HUES64 (cell line): ENCODE measurements around the gene ZNF415.
"Not testable (repeated sequence)": the region's sequence is repeated elsewhere in the genome, so short reads cannot be mapped to it uniquely, and the experiment has no call there.

Experiments
- H3K27ac ChIP-seq: 2 replicates; pipeline ENCODE4 v1.7.0; 2013; ENCODE audit warnings: low read depth, low read length, inconsistent platforms
- H3K27me3 ChIP-seq: 2 replicates; pipeline ENCODE4 v1.6.1; 2013; ENCODE audit warnings: mild to moderate bottlenecking, low read length; ENCODE audit not compliant: insufficient read depth
- H3K36me3 ChIP-seq: 2 replicates; pipeline ENCODE4 v1.6.1; 2013; ENCODE audit warnings: mild to moderate bottlenecking, low read length; ENCODE audit not compliant: insufficient read depth
- H3K4me1 ChIP-seq: 2 replicates; pipeline ENCODE4 v1.6.1; 2013; ENCODE audit warnings: mild to moderate bottlenecking, low read length, moderate library complexity; ENCODE audit not compliant: insufficient read depth
- H3K4me3 ChIP-seq: 2 replicates; pipeline ENCODE4 v1.5.1; 2013; ENCODE audit warnings: mild to moderate bottlenecking, low read length, moderate library complexity
- H3K9ac ChIP-seq: 2 replicates; pipeline ENCODE4 v1.6.1; 2013; ENCODE audit warnings: mild to moderate bottlenecking, low read depth, low read length
- H3K9me3 ChIP-seq: 2 replicates; pipeline ENCODE4 v1.6.1; 2013; ENCODE audit warnings: low read depth, low read length; ENCODE audit not compliant: insufficient read depth
- WGBS: fragments of 150-250, 120-280 bp; methylation state at CpG from one replicate; pipeline ENCODE4 v1.1.7; 2013; ENCODE audit warnings: missing lambda C conversion rate; 5-methylcytosine and 5-hydroxymethylcytosine counted together

The ZNF415 gene

GRCh38 chr19:53102756-53103233, 29.9 kb downstream of the ZNF415 start:
- peak overlapping the region; percentile 79 for H3K9ac ChIP-seq
- H3K36me3 ChIP-seq = peaks cover 14% of the 10 kb centered on the region
- peak overlapping the region; percentile 54 for H3K27ac ChIP-seq
- H3K4me1 ChIP-seq = peaks cover 11% of the 10 kb centered on the region; the same call in 1 of the 2 replicates
- no peaks in the 10 kb centered on the region for H3K27me3 ChIP-seq
- H3K9me3 ChIP-seq = no peaks in the 10 kb centered on the region
- H3K4me3 ChIP-seq = peak overlapping the region; percentile 98
- WGBS = under 1% methylated on average over 33 of the region's 33 CpGs

- WGBS = 40% methylated on average over 10 of the region's 10 CpGs
- H3K27me3 ChIP-seq = no peaks in the 10 kb centered on the region
- no peak overlapping the region for H3K27ac ChIP-seq
- no peaks in the 10 kb centered on the region for H3K9me3 ChIP-seq
- peak overlapping the region; percentile 98 for H3K4me3 ChIP-seq
- peak overlapping the region; percentile 79 for H3K9ac ChIP-seq
- H3K4me1 ChIP-seq = peaks cover 11% of the 10 kb centered on the region; the same call in 1 of the 2 replicates
- H3K36me3 ChIP-seq = peaks cover 18% of the 10 kb centered on the region
Measured at GRCh38 chr19:53102206-53102755, 30.4 kb downstream of the ZNF415 start.

GRCh38 chr19:53101518-53101917, 31.2 kb downstream of the ZNF415 start:
- peaks cover 18% of the 10 kb centered on the region for H3K36me3 ChIP-seq
- H3K27me3 ChIP-seq = no peaks in the 10 kb centered on the region
- peak overlapping the region; percentile 98 for H3K4me3 ChIP-seq
- peaks cover 11% of the 10 kb centered on the region; the same call in 1 of the 2 replicates for H3K4me1 ChIP-seq
- 61% methylated on average over 1 of the region's 1 CpG for WGBS
- H3K9me3 ChIP-seq = no peaks in the 10 kb centered on the region
- H3K9ac ChIP-seq = no peak overlapping the region
- H3K27ac ChIP-seq = no peak overlapping the region

DNA sequence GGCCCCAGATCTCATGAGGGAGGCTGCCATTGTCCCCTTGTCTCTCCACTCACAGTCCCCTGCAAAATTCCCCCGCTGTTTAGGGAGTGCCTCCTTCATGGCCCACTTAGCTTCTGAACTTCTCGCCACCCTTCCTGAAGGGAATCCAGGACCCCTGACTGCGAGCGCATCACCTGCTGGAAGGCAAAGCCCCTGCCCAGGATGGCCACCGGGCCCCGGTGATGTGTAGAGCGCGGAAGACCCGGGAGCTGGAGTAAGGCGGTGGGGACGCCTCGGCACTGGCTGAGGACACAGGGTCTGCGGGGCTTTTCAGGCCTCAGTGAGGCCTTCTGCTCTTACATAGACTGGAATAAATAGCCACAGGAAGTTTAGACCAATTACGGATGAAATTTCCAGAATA, 34.1 kb downstream of the ZNF415 start:
- 87% methylated on average over 13 of the region's 14 CpGs for WGBS
- not testable (repeated sequence) for H3K9ac ChIP-seq, H3K4me3 ChIP-seq, H3K9me3 ChIP-seq, H3K27me3 ChIP-seq, H3K27ac ChIP-seq
- Histone ChIP-seq H3K36me3 (peaks cover 18% of the 10 kb centered on the region), H3K4me1 (peaks cover 21% of the 10 kb centered on the region)

DNA sequence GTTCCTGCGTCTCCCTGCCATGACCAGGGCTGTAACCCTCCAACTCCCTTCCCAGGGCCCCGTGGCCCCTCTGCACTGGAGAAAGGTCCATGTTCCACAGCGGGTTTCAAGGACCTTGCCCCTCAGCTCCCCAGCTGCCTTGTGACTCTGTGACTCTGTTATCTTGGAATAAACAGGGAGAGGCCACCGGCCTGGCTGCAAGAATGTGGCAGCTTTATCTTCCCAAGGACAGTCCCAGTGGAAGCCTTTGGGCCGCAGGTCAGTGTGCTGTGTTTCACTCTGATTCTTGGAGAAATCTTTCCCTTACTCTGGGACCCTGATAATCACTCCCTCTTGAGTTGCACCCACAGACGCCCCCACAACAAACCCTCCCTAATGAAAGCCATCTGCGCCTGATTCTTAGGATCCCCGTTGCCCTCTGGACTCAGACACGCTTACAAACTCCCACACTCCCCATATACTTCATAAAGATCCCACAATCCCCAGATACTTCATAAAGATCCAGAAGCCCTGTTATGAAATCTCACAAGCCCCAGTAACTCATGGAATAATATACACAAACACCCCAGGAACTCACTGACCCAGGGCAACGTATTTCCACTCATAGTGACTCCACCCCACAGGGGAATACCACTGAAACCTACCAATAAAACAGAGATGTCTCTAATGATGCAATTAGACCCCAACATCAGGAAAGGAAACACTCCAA, 35.6 kb downstream of the ZNF415 start:
- H3K4me1 ChIP-seq = peaks cover 17% of the 10 kb centered on the region
- peaks cover 23% of the 10 kb centered on the region for H3K36me3 ChIP-seq
- not testable (repeated sequence) for H3K27ac ChIP-seq, H3K9me3 ChIP-seq, H3K9ac ChIP-seq, H3K27me3 ChIP-seq, H3K4me3 ChIP-seq
- WGBS = 91% methylated on average over 4 of the region's 10 CpGs

DNA sequence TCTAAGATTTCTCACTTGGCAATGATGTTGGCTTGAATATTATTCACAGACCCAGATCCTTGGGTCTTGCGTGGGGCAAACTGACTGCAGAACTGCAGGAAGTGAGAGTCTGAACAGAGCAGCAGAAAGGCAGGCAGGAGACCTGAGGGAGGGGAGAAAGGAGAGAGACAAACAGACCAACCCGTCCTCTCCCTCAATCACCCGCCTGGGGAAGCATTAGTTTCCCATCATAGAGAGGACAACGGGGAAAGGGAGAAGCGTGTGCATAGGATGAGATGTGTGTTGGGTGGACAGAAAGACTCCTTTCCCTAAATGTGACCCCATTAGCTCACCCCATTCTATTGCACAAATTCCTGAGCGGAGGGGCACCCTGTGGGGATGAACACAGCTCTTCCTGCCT, 36.1 kb downstream of the ZNF415 start:
- not testable (repeated sequence) for H3K9ac ChIP-seq, H3K27me3 ChIP-seq, H3K9me3 ChIP-seq, H3K4me3 ChIP-seq, H3K27ac ChIP-seq
- Histone ChIP-seq H3K4me1 (peaks cover 12% of the 10 kb centered on the region), H3K36me3 (peaks cover 23% of the 10 kb centered on the region)
- WGBS = no CpG with 5 or more reads among the region's 6 CpGs

DNA sequence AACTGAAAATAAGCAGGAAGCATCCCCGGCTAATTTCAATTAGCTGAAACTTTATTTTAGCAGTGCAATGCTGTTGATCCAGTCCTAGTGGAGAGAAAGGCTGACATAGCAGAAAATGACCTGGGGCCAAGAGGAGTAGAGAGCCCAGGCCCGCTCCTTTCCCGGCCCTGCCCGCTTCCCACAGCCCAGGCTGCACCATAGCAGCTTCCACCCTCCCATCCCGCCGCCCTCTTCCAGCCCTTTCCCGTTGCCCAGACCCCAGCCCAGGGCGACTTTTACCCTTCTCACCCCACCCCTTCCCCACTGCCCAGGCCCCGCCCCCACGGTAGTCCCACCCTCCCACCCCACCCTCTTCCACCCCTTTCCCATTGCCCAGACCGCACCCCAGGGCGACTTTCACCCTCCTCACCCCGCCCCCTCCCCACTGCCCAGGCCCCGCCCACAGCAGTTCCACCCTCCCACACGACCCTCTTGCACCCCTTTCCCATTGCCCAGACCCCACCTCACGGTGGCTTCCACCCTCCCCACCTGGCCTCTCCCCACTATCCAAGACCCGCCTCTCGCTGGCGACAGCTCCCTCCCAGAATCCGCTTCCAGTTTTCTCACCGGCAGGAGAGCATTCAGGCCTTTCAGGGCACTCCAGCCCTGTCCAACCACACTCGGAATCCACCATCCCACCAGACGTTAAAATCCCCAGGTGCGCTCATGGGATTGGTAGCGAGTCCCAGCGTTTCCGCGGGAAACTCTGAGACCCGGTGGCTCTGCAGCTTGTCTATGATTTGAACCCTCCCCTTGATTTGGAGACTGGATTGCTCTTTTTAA, 37.7 kb downstream of the ZNF415 start:
- peak overlapping the region; percentile 41 for H3K4me3 ChIP-seq
- peaks cover 10% of the 10 kb centered on the region for H3K4me1 ChIP-seq
- H3K27me3 ChIP-seq = no peaks in the 10 kb centered on the region
- H3K9ac ChIP-seq = peak overlapping the region; percentile 32; the same call in 1 of the 2 replicates
- WGBS = 75% methylated on average over 27 of the region's 29 CpGs
- H3K9me3 ChIP-seq = no peaks in the 10 kb centered on the region
- H3K36me3 ChIP-seq = peaks cover 34% of the 10 kb centered on the region
- no peak overlapping the region for H3K27ac ChIP-seq

- 2% methylated on average over 1 of the region's 1 CpG for whole genome bisulfite sequencing
- Histone ChIP-seq H3K9me3 (no peaks in the 10 kb centered on the region), H3K36me3 (peaks cover 42% of the 10 kb centered on the region), H3K9ac (no peak overlapping the region), H3K27me3 (no peaks in the 10 kb centered on the region), H3K27ac (no peak overlapping the region), H3K4me3 (no peak overlapping the region), H3K4me1 (peaks cover 10% of the 10 kb centered on the region)
Measured at GRCh38 chr19:53092723-53093122, 40.0 kb downstream of the ZNF415 start.

DNA sequence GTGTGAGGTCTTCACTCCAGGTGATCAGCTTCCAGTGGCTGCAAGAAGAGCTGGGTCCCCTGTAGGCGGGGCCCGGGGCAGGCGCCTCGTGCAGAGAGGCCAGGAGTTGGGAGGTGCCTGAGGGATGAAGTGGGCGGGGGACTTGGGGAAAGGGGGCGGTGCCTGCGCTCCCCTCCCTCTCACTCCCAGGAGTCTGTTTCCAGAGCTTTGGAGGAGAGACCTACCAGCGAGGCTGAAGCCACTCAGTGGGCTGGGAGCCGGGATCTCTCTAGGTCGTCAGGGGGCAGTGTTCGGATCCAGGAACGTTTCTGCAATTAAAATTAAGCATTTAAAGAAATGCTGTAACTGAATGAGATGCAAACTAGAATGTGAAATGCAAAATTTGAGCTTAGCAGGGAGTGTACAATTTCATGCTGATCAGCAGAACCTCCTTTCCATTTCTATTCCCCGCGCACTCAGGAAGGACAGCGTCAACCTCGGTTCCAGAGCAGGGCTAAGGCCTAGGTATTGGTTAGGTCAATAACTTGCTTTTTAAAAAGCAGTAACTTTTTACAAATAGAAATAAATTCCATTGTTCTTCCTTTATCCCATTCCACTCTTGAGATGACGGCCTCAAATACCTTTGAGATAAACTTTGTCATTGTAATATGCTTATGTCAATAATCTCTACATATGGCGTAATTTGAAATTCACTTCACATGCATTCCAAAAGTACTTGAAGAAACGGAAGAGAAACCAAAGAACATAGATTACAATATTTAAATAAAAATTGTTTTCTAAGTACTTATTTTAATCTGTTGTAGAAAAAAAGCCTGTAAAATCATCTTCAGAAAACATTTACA, 41.1 kb downstream of the ZNF415 start:
- Histone ChIP-seq H3K36me3 (peaks cover 45% of the 10 kb centered on the region), H3K9ac (no peak overlapping the region), H3K27ac (no peak overlapping the region), H3K27me3 (no peaks in the 10 kb centered on the region), H3K4me3 (no peak overlapping the region), H3K9me3 (no peaks in the 10 kb centered on the region), H3K4me1 (peaks cover 10% of the 10 kb centered on the region)
- WGBS = 78% methylated on average over 16 of the region's 19 CpGs

DNA sequence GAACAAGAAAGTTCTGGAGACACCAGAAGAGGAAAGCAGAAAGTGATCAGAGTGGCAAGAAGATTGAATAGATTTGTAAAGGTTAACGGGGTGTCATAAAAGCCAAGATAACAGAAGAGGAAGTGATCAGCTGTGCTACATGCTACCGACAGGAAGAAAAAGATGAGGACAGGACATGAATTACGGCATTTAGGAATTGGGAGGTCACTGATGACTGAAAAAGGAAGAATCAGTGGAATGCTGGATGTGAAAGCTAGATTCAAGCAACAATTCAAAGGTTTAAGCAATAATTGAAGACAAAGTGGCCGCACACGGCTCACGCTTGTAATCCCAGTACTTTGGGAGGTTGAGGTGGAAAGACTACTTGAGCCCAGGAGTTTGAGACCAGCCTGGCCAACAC, 44.6 kb downstream of the ZNF415 start:
- 93% methylated on average over 6 of the region's 6 CpGs for WGBS
- Histone ChIP-seq H3K4me1 (no peaks in the 10 kb centered on the region), H3K9ac (no peak overlapping the region), H3K36me3 (peaks cover 80% of the 10 kb centered on the region), H3K4me3 (no peak overlapping the region), H3K9me3 (no peaks in the 10 kb centered on the region), H3K27ac (no peak overlapping the region), H3K27me3 (no peaks in the 10 kb centered on the region)
